TTC549 (cell line): Measurements from ENCODE around the gene HOXB6.

Experiments
- FAIRE-seq: peaks from 2 replicates; lab custom pipeline; 2012; peaks lifted over from hg19 to GRCh38; lab: Jason Lieb, UNC

HOXB6 gene

GRCh38 chr17:48578616-48579470 lies 25.9 kb downstream of the HOXB6 start:
- no peak for FAIRE-seq

- no peak for FAIRE-seq
These were observed 26.7 kb downstream of the HOXB6 start, which contains the start of gene HOXB4 for GRCh38 chr17:48577946-48578615. Gene HOXB4, minus strand, starts transcription at chr17:48578350. Its CDS starts 31 bp downstream, at chr17:48578319.

GRCh38 chr17:48577330-48577945 lies 27.3 kb downstream of the HOXB6 start:
- no peak for FAIRE-seq

GRCh38 chr17:48576479-48577309 lies 28.1 kb downstream of the HOXB6 start:
- no peak for FAIRE-seq

DNA sequence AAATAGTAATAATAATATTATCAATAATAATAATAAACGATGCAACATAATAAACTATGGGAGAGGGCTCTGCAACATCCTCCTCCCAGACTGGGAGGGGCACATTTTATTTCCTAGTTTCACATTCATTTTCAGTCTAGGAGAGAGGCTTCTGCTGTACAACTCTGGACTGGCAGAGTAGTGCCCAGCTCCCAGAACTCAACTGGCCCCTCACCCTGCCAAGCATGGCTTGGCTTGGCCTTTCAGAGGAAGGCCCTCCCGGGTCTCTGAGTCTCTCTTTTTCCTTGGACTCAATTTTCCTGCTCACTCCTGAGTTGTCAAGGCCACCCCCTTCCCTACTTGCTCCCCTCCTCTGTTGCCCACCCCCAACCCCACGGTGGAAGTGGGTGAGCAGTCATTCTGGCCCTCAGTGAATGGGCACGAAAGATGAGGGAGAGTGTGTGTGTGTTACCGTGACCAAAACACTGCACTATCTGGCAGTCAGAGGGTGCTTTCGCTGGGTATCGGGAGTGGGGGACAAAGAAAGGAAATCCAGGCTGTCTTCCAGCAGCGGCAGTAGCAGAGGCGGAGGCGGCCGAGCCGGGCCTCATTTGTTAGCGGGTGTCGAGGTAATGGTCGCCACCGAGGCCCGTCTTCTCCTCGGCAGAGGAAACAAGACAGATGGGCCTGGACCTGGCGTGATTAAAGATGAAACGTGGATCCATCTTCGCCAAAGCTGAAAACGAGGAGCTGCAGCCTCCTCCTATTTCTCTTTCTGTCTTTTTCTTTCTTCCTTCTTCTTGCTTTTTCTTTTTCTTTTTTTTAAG lies 28.9 kb downstream of the HOXB6 start:
- FAIRE-seq: no peak

- no peak for FAIRE-seq
These were observed 29.7 kb downstream of the HOXB6 start for GRCh38 chr17:48575066-48575582.

DNA sequence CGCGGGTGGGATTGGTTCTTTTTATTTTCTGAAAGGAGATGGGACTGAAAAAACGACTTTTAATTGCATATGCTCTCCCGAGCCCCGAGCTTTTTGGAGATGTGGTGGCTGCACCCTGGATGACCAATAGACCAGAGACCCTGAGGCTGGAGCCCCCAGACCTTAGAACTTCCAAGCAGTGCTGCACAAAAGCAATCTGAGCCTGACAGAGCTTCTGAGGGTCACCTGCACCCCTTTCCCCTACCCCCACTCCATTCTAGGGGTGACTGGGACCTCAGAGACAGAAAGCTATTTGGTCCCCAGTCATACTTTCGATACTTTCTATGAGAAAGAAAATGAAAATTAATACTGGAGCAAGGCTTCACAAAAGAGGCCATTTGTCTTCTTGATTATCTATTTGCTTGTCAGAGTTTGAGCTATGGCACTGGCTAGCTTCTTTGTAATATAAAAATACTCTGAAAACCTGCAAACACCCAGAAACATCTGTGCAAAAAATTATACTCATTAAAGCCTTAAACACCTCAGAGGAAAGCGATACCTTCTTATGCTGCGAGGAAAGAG lies 30.2 kb downstream of the HOXB6 start:
- FAIRE-seq: no peak

GRCh38 chr17:48571826-48572417 lies 32.9 kb downstream of the HOXB6 start:
- no peak for FAIRE-seq

GRCh38 chr17:48571024-48571818 lies 33.6 kb downstream of the HOXB6 start:
- FAIRE-seq: peak; percentile 23

DNA sequence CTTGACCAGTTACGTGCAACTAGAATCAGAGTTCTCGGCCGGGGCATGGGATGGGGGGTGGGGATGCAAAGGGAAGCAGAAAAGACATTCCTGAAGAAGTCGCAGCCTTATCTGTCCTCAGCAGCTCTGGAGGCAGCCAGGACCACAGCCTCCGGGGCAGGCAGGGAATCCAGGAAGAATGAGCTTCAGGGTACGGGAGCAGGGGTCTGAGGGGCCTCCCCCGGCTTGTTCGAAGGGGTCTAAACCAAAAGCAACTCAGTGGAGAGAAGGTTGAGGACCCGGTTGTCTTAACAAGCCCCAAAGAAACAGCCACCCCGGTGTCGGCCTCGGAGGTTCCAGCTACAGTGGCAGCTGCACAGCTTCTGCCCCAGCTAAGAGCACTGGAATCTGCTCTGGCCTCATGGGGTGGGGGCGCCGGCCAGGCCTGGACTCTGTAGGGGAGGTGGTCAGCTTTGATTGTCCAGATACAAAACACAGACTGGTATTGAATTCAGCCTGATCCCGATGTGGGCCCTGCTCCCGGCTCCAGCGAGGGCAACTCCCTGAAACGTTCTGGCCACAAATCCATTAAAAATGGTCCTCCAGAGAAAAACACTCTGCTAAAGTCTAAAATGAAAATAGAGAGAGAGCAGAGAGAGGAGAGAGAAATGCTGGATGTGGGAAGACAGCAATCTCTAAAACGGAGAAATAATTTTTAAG lies 34.3 kb downstream of the HOXB6 start:
- FAIRE-seq: no peak

- FAIRE-seq: no peak
These were observed 35.0 kb downstream of the HOXB6 start for GRCh38 chr17:48569674-48570324.

GRCh38 chr17:48569240-48569582 lies 35.6 kb downstream of the HOXB6 start:
- no peak for FAIRE-seq

DNA sequence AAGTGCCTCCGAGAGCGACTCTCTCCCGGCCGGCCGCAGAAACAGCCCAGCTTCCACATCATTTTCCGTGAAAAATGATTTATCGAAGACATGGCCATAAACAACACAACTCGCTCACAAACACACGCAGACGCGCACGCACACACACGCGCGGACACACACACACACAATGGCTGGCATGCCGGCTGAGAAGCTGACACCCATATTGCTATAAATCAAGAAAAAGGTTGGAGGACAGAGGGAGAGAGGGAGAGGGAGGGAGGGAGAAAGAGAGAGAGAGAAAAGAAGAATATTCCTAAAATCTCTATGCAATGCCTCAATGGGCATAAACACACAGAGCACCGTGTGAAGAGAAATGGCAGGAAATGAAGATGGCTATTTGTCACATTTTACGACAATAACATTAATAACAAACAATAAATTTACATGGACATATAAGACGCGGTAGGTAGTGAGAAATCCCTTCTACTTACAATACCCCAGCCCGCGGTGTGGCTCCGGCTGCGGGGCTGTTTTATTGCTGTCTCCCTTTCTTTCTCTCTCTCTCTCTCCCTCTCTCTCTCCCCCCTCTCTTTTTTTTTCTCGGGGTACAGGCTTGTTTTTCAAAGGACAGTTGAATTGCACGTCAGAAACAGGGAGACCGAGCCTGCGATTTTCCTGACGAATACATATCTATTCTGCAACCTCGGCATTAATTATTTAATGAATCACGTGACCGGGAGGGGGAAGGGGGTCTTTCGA lies 36.1 kb downstream of the HOXB6 start:
- FAIRE-seq: no peak

- FAIRE-seq: no peak
These were observed 37.0 kb downstream of the HOXB6 start for GRCh38 chr17:48567646-48568354.

DNA sequence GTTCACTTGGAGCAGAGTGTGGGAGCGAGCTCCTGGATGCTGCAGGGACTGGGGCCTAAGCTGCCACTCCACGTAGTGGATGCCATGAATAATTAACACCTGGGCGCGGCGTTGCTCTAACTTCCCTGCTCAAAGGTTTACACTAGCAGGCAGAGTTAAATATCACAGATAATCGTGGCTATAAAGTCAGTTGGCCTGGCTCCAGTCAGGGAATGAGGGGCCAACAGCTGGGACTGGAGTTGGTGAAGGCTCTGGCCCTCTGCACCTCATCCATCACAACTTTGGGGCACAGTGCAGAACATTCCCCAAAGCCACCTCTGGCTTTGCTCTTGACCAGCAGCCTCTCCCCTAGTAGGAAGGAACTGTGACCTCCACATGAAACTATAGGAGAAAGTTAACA lies 37.6 kb downstream of the HOXB6 start:
- FAIRE-seq: no peak

GRCh38 chr17:48566717-48567116 lies 38.1 kb downstream of the HOXB6 start:
- FAIRE-seq: no peak
